ENCODE measurements around the gene EYS.

EYS gene

DNA sequence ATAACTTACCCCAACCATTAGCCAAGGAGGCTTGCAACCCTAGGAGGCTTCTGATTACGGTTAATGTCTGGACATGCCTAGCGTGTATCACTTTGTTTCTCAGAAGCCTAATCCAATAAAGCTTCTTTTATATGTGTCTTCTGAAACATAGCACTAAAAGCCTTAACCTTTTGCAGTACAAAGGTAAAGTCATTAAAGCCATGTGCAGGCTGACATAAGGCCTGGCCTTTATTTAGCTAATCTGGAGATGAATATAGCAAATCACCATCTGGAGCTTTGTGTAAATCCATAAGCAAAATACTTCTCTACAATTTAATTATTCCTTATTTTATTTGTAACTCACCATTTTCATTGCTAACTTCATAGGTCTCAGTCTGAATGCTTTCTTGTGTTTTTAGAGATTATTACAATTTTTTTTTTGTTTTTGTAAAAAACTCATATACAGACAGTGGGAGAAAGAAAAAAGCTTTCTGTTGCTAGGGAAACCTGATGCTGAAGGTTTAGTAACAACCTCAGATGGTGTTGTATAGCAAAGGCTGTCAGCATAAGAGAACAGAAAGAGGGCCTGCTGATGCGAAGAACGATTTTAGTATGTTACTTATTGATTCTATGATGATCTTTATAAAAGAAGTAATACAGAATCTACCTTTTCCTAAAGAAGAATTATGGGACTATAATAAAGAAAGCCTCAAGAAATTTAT lies at the start of gene EYS:
Gene EYS (minus strand): TSS at position 101 of the 701 bp plus-strand sequence. CDS start 211,816 bp downstream, outside the sequence.
- DNase-seq (ENCODE audit: low read depth): no peak

DNA sequence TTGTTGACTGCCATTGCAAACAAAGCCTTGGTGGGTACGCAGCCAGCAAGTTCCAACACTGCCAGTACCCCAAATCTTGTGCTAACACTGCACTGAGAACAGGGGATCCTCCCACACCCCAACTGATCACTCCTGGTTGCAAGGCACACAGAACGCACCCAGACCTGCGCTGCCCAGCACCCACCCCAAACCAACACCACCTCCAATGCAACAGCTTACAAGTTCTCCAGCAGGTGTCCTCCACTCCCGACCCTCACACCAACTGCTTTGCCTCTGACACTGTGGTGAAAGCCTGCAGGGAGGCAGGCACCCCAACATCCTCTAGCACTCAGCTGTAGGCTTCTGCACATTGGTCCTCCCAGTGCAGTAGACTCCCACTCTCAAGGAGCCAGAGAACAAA lies 39.3 kb upstream of the EYS start:
- no peak for DNase-seq (ENCODE audit: low read depth)

DNA sequence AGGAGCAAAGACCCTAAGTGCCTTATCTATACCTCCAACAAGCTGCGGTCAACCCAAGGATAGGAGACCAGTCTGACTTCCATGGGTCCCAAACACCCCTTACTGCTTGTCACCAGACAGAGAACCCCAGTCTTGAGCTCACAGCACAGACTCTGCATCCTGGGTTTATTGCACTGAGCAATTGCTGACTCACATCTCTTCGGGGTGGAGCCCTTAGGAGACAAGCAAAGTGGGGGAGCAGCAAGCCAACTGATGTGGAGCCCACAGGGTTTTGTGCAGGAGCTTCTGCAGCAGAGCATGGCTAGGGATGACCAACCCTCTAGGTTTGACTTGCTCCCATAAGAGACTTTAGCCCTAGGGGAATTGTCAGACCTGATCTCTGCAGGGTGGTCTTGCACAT lies 38.6 kb upstream of the EYS start:
- no peak for DNase-seq (ENCODE audit: low read depth)

DNA sequence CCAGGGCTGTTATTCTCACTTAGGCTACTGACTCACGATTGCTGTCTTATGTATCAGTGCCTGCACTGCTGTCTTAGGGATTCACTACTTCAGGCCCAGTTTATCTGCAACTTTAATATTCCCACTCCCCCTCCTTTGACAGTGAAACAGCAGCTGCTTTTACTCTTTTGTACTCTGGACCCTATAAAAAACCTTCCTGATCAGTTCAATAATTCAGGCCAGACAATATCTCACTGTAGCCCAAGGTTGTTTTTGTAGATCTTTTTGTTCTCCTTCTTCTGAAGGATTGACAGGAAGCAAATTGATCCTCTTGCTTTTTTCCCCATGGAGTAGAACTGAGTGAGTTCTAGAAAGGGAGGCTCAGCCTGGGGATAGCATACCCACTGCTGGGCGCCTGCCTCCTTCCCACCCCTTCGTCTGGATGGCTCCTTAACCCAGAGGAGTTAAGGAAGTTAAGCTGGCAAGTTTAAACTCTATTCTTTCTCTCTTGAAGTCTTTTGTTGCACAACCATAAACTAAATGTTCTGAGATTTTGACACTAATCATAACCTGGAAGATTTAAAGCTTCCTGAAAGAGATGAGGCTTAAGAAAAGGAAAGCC lies 22.0 kb upstream of the EYS start:
- DNase-seq (ENCODE audit: low read depth): no peak

DNA sequence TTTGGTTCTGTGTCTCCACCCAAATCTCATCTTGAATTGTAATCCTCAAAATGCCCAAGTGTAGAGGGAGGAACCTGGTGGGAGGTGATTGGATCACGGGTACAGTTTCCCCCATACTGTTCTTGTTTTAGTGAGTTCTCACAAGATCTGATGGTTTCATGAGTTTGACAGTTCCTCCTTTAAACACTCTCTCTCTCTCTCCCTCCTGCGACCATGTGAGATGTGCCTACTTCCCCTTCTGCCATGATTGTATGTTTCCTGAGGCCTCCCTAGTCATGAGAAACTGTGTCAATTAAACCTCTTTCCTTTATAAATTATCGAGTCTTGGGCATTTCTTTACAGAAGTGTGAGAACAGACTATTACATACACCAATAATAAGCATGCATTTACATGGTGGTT lies 12.1 kb upstream of the EYS start:
- no peak for DNase-seq (ENCODE audit: low read depth)

DNA sequence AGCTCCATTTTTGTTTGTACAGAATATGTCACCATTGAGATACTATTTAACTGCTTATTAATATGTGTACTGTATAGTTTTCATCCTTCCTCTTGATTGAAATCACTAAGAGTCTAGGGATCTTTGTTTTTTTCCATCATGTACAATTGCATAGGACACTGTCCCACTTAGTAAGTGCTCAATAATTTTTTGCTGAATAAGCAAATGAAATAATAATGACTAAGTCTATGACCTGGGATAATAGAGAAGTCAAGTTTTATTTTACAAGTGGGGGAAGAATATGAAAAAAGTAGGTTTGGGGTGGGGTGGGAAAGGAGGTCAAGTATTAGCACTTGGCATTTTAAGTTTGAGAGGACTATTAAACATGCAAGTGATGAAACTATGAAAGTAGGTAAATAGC lies 4.5 kb upstream of the EYS start:
- no peak for DNase-seq (ENCODE audit: low read depth)

DNA sequence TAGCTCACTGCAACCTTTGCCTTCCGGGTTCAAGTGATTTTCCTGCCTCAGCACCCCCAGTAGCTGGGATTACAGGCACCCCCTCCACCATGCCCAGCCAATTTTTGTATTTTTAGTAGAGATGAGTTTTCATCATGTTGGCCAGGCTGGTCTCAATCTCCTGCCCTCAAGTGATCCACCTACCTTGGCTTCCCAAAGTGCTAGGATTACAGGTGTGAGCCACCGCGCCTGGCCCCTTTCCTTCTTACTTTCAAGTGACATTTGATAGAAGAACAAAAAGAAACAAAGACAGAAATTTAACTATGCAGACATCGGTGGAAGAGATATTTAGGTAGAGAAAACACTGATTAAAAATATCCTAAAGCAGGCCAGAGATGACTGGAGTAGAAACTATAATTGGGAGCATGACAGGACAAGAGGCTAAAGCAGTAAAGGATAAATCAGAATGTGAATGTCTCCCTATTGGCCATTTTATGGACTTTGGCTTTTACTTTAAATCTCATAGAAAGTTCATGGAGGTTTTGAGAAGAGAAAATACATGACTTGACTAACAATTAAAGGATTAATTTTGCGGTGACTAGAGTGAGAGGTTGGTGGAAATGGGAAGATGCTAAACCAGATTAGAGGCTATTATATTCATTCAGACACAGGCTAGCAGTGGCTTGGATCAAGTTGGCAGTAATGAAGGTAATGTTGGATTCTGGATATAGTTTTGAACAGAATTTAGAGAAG lies 2.2 kb upstream of the EYS start:
- DNase-seq (ENCODE audit: low read depth): no peak

DNA sequence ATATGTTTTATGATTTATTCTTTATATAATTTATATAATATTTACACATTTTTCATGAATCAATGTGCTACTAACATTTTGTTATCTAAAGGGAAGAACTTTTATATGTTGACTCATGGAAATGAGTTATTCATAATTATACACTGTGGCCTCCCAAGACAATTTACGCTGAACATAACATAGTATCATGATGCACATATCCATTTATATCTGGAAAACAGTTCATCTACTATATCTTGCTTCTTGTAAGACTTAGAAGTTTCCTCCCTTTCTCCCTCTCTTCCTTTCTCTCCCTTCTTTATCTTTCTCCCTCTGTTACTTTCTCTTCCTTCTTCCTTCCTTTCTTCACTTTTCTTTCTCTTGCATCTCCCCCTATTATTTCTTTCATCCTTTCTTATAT lies 1.1 kb upstream of the EYS start:
- DNase-seq (ENCODE audit: low read depth): no peak

DNA sequence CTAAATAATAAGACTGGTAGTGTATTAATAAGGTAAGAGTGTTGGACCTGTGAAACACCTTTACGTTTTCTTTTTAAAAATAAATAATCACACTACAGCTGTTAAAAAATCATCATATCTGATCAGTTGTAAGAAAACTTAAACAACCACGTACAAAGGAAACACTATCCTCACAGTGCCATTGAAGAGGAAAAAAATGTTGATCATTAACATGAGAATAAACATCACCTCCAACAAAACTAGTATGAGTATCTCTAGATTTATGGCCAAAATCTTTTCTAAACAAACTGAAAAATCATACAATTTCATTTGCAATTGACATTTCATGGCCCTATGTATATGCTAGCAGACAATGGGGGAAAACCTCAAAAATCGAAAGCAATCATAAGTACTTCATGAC lies 590 bp downstream of the EYS start:
- DNase-seq (ENCODE audit: low read depth): no peak

DNA sequence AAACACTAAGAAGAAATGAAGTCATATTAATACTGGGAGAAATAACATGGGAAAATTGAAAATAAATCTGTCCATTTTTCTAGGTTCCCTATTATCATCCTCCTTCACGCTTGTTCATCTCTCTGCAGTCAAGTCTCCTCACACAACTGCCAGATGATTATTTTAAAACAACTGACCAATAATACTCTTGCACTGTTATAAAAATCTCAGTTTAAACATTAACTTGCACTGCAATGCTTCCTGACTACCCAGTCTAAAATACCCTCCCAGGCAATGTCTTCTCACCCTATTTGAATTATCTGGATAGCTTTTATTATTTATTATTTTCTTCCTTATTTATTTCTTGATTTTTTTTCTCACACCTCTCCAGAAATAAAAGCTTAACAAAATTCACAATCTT lies 5.7 kb downstream of the EYS start:
- DNase-seq (ENCODE audit: low read depth): no peak

DNA sequence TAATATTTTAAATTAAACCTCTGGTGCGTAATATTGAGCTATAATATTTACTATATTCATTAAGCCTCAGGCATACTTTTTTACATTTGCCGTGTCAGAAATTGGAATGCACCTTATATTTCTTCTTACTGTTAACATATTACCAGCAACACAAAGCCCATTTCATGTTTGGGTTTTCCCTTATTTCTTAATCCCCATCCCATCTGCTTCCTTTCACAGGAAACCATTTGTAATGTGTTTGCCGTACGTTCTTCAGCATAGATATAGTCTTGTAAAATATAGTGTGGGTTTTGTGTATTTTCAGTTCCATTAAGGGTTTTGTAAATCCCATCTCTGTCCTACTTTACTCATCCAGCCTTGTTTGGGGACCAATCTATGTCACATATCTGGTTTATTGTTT lies 6.5 kb downstream of the EYS start:
- no peak for DNase-seq (ENCODE audit: low read depth)

DNA sequence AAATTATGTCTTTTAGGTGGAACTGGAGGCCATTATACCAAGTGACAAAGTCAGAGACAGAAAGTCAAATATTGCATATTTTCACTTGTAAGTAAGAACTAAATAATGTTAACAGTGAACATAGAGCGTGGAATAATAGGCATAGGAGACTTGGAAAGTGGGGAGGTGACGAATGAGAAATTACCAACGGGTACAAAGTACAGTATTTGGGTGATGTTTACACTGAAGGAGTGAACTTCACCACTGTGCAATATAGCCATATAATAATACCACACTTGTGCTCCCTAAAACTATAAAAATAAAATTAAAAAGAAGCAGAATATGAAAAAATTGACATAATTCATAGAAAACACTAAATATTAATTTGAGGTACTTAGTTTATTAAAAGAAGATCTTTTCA lies 14.9 kb downstream of the EYS start:
- no peak for DNase-seq (ENCODE audit: low read depth)

DNA sequence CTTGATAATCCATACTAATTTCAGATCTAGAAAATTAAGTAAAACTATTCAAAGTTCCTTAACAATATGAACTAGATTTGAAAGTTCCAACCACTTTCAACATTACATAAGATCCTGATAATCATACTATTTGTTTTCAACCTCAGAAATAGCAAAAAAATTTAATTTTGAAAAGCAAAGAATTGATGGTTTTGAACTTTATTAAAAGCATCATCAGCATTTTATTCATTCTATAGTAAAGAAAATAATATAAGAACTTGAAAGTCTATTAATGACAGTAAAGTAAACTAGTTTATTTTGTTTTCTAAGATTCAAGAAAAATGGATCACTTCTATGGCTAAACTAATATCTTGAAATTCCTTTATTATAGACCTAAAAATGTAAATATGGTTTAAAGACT lies 26.8 kb downstream of the EYS start:
- DNase-seq (ENCODE audit: low read depth): no peak

DNA sequence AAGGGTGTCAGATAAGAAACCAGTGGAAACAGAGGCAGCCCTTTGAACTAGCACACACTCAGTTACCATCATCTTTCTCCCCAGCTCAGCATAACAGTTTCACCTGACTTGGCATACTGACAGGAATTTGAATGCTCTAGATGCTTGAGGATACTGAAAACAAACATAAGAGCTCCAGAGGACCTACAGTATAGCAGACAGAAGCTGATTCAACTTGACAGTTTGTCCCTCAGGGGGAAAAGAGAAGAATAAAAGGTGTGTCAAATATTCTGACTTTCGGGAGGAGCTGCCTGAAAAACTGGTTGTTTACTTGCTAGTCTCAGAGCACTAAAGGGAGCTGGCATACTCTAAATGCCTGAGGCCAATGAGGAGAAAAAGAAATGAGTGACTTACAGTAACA lies 35.1 kb downstream of the EYS start:
- DNase-seq (ENCODE audit: low read depth): no peak

DNA sequence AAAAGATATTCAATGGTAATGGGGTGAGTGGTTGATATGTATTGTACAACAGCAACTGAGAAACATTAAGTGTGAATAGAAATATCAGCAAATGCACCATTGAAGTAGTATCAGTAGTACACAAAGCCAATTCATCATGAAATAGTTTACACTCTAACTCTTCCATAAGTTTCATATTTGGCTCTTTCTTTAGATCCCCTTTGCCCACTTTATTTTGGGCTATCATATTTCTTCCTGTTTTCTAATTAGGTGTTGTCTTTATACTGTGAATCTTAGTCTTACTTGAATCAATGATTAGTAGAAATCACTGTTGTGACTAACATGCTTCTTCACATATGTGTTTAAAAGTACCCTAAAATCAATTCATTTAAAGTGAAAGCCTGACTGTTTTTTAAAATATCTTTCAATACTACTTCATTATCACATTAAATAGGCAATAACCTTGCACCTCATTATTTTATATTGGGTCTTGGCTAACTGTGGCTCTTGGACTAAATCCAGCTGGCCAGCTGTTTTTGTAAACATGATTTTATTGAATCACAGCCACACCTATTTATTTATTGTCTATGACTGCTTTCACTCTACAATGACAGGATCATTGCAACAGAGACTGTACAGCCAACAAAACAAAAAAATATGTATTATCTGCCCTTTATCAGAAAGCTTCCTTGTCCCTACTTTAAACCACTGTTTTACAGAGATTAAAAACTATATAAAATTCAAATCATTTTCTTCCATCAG lies 38.9 kb downstream of the EYS start:
- DNase-seq (ENCODE audit: low read depth): no peak

DNA sequence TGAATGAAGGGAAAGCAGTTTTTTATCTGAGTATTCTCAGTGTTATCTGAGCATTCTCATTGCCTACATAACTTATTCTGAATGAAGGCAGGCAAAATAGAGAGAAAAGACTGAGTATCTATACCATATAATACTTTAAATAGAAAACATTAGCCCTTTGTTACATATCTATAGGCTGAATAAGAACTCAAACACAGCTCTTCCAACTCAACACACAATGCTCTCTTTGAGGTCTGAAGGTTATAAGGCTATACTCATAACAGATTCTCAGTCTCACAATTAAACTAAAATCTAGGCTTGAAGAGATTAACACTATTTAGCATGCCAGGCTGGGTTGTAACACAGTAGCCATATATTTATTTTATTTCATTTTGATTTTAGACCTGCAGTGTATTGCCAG lies 56.9 kb downstream of the EYS start:
- no peak for DNase-seq (ENCODE audit: low read depth)

DNA sequence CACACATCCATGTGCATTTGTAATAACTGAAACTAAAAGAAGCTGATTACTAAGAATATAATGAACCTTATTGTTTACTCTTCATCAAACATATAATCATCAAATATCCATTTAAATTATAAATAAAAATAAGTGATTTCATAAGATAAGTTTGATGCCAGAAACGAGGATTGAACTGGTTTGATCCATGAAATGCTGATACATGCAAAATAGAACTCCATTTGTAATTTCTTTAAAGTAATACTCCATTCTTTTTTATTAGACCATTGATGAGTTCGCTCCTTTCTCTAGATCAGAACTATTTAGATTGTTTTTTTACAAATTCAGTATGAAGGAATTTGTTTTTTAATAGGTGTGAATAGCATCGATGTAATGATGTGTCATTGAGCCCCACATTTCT lies 57.6 kb downstream of the EYS start:
- no peak for DNase-seq (ENCODE audit: low read depth)

DNA sequence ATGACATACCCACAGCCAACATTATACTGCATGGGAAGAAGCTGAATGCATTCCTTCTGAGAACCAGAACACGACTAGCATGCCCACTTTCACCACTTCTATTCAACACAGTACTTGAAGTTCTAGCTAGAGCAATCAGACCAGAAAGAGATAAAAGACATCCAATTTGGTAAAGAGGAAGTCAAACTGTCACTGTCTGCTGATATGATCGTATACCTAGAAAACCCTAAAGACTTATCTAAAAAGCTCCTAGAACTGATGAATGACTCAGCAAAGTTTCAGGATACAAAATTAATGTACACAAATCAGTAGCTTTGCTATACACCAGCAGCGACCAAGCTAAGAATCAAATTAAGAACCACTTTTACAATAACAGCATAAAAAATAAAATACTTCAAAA lies 60.5 kb downstream of the EYS start:
- no peak for DNase-seq (ENCODE audit: low read depth)

DNA sequence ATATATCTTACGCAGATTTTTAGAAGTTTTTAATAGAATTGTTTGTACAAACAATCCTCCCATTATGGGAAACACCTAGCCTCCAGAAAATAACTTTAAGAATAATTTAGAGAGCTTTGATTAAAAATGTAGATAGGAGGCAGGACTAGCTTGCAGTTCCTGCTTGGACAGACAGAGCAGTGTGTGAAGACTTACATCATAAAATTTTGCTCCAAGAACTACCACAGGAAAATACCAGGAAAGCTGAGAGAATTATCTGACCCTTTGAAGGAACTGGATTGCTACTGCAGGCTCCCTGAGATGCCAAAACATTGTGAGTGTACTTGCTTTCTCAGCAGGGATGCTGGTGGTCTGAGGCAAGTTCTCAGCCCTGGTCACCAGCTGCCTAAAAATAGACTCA lies 64.2 kb downstream of the EYS start:
- DNase-seq (ENCODE audit: low read depth): no peak

DNA sequence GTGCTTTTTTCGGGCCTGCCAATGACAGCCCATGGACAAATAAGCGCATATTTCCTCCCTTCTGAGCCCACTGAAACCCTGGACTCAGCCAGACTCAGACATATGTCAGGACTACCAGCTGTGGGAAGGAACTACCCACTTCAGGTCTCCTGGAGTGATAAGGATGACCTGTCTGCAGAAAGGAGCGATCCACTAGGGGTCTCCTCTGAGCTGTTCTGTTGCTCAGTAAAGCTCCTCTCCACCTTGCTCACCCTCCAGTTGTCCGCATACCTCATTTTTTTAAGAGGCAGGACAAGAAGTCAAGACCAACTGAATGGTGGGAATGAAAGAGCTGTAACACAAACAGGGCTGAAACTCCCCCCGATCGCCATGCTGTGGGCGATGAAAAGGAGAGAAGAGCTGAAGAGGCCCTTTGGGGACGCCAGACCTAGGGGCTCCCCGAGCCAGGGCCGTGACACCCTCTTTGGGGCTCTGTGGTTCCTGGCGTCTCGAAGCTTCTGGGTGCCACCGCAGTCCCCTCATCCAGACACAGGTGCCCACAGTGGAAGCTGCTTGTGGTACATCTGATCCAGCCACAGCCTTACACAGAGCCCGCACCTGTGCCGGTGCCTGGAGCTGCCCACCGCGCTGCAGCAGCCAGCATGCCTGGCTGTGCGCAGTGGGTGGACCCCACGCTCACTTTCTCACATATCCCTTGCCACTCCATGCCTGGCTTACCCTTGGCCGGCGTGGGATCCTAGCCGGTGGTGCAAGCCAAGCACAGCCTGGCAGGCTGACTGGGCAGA lies 68.8 kb downstream of the EYS start:
- DNase-seq (ENCODE audit: low read depth): no peak

DNA sequence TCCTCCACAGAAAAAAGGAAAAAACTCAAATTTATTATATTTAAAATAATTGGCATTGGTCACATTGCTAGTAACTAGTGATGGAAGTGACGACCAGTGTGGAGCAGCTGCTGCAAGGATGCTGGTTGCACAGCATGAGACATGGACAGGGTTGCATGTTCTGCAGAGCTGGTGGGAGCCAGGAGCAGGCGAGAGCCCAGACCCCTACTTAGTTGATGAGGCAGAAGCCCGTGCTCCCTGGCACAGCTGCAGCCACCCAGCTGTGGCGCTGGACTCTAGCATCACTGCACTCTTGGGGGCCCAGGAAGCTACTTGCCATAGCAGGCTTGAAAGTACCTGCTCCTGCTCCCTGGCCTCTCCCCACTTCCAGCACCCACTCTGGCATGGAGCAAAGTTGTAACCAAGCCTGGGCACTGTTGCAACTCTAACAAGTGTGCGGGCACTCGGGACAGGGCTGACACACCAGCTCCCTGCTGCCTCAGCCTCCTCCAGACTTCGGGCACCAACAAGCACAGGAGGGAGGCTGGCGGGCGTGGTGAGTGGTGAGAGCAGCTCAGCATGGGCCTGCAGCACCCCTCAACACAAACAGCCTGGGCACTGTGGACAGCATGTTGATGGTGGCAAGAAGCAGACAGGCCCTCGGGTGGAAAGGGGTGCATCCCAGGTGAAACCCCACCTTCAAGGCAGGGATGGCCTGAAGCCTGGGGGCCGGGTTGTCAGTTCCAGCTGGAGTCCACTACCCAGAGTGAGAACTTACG lies 69.6 kb downstream of the EYS start:
- no peak for DNase-seq (ENCODE audit: low read depth)

All from activated T-helper 1 cell treated with Interleukin-2 at 50 U/mL for 16 hours (primary cell).